22Rv1 (cell line): ENCODE results near the gene SKIC2.

Source experiments
- CTCF ChIP-seq: fragments of 450-650 bp; IDR thresholded peaks from 2 replicates; pipeline ENCODE4 v1.5.1; 2017; ENCODE audit warnings: mild to moderate bottlenecking
- ZFX ChIP-seq: fragments of 450-650 bp; IDR thresholded peaks from 2 replicates; pipeline ENCODE4 v1.6.1; 2017; ENCODE audit warnings: antibody characterized with exemption, borderline replicate concordance

GRCh38 chr6:31971279-31971992, 12.5 kb downstream of the SKIC2 start:
- TF ChIP-seq CTCF (no peak), ZFX (no peak)
